ENCODE measurements around the gene PRSS50.
"Not testable (repeated sequence)": the region's sequence is repeated elsewhere in the genome, so short reads cannot be mapped to it uniquely, and the experiment has no call there.

The PRSS50 gene

GRCh38 chr3:46708401-46709156 lies 9.1 kb downstream of the PRSS50 start:
- DNase-seq (ENCODE audit: low read depth): no peak

GRCh38 chr3:46707601-46708011 lies 10.1 kb downstream of the PRSS50 start:
- DNase-seq (ENCODE audit: low read depth): no peak

GRCh38 chr3:46706771-46707582 lies 10.7 kb downstream of the PRSS50 start:
- no peak for DNase-seq (ENCODE audit: low read depth)

GRCh38 chr3:46705751-46706552 lies 11.7 kb downstream of the PRSS50 start:
- peak; percentile 52 for DNase-seq (ENCODE audit: low read depth)

- DNase-seq (ENCODE audit: low read depth): peak; percentile 51
These were observed 12.6 kb downstream of the PRSS50 start for GRCh38 chr3:46705022-46705530.

GRCh38 chr3:46704346-46704745 lies 13.3 kb downstream of the PRSS50 start:
- not testable (repeated sequence) for DNase-seq (ENCODE audit: low read depth)

GRCh38 chr3:46703013-46703520 lies 14.6 kb downstream of the PRSS50 start:
- no peak for DNase-seq (ENCODE audit: low read depth)

- no peak for DNase-seq (ENCODE audit: low read depth)
These were observed 15.2 kb downstream of the PRSS50 start for GRCh38 chr3:46702246-46703012.

- DNase-seq (ENCODE audit: low read depth): no peak
These were observed 16.3 kb downstream of the PRSS50 start, which contains the start of gene TMIE for GRCh38 chr3:46701181-46701939. TSS of gene TMIE (plus strand) at chr3:46701392. CDS start at chr3:46701488, 96 bp downstream.

GRCh38 chr3:46700772-46701171 lies 16.9 kb downstream of the PRSS50 start:
- DNase-seq (ENCODE audit: low read depth): no peak

GRCh38 chr3:46699676-46700523 lies 17.8 kb downstream of the PRSS50 start:
- DNase-seq (ENCODE audit: low read depth): no peak

GRCh38 chr3:46695962-46696894 lies 21.4 kb downstream of the PRSS50 start:
- no peak for DNase-seq (ENCODE audit: low read depth)

- no peak for DNase-seq (ENCODE audit: low read depth)
These were observed 22.3 kb downstream of the PRSS50 start for GRCh38 chr3:46695177-46695961.

GRCh38 chr3:46694520-46694919 lies 23.1 kb downstream of the PRSS50 start:
- DNase-seq (ENCODE audit: low read depth): no peak

- no peak for DNase-seq (ENCODE audit: low read depth)
These were observed 23.8 kb downstream of the PRSS50 start for GRCh38 chr3:46693892-46694226.

- no peak for DNase-seq (ENCODE audit: low read depth)
These were observed 24.4 kb downstream of the PRSS50 start, which contains the start of gene ALS2CL for GRCh38 chr3:46693038-46693891. TSS of gene ALS2CL (minus strand) at chr3:46693679. CDS start at chr3:46689440, 4,239 bp downstream.
